PC-9 (cell line): ENCODE data around the gene CMTM3. TPM values are rescaled to one million over a fixed set of nuclear protein-coding genes. Genes with fewer than 3 reads are reported as not detected.
"Not testable (repeated sequence)": the region's sequence is repeated elsewhere in the genome, so short reads cannot be mapped to it uniquely, and the experiment has no call there.

ENCODE experiments used
- BruUV-seq: library from RNA; stranded (reverse); fragments of 400-500 nt; replicated peaks from 2 replicates; lab custom pipeline; 2021; lab: Mats Ljungman, UMichigan
- CTCF ChIA-PET: fragments of 300-600 bp; sonication (Branson Sonifier 250); formaldehyde crosslinking; loops from one replicate; lab custom pipeline; 2022; ENCODE audit warnings: antibody characterized with exemption; lab: Charles Lee
- POLR2A ChIA-PET: fragments of 300-600 bp; sonication (Branson Sonifier 250); formaldehyde crosslinking; loops from one replicate; lab custom pipeline; 2022; ENCODE audit warnings: antibody characterized with exemption; ENCODE audit not compliant: unreplicated experiment; lab: Charles Lee
- DNase-seq, 2 experiments: peaks; one replicate each; pipeline versions ENCODE4 v3.0.0 to v3.0.0-alpha.2; 2015 to 2022; ENCODE audit warnings: mixed read lengths in 1 of 2
- H2AFZ ChIP-seq: fragments of 200-600 bp; sonication (generic); 2 replicates; pipeline ENCODE4 v1.8.1; 2017; ENCODE audit warnings: antibody characterized with exemption
- H3F3A ChIP-seq: fragments of 200-600 bp; sonication (generic); 2 replicates; pipeline ENCODE4 v1.8.1; 2017; ENCODE audit warnings: antibody characterized with exemption, mild to moderate bottlenecking, low read depth; ENCODE audit not compliant: insufficient read depth
- H3K27ac ChIP-seq: fragments of 200-600 bp; sonication (generic); 2 replicates; pipeline ENCODE4 v1.6.1; 2016; ENCODE audit warnings: mixed run types
- H3K27me3 ChIP-seq: fragments of 200-600 bp; sonication (generic); 2 replicates; pipeline ENCODE4 v1.6.1; 2016; ENCODE audit warnings: low read depth, mixed run types; ENCODE audit not compliant: insufficient read depth
- H3K36me3 ChIP-seq: fragments of 200-600 bp; sonication (generic); 2 replicates; pipeline ENCODE4 v1.6.1; 2016; ENCODE audit warnings: low read depth, mixed run types
- H3K4me1 ChIP-seq: fragments of 200-600 bp; sonication (generic); replicated peaks from 2 replicates; pipeline ENCODE4 v1.6.1; 2016; ENCODE audit warnings: mixed run types; ENCODE audit not compliant: insufficient read depth
- H3K4me2 ChIP-seq: fragments of 200-600 bp; sonication (generic); 2 replicates; pipeline ENCODE4 v1.6.1; 2017; ENCODE audit warnings: mixed run types
- H3K4me3 ChIP-seq: fragments of 200-600 bp; sonication (generic); 2 replicates; pipeline ENCODE4 v1.6.1; 2016; ENCODE audit warnings: mixed run types
- H3K79me2 ChIP-seq: fragments of 200-600 bp; sonication (generic); 2 replicates; pipeline ENCODE4 v1.6.1; 2017; ENCODE audit warnings: low read depth, mixed run types
- H3K9me2 ChIP-seq: fragments of 200-600 bp; sonication (generic); 2 replicates; pipeline ENCODE4 v1.8.1; 2017; ENCODE audit warnings: mild to moderate bottlenecking; ENCODE audit not compliant: insufficient read depth
- H3K9me3 ChIP-seq: fragments of 200-600 bp; sonication (generic); 2 replicates; pipeline ENCODE4 v1.8.1; 2016; ENCODE audit warnings: low read depth; ENCODE audit not compliant: insufficient read depth
- H4K20me1 ChIP-seq: fragments of 200-600 bp; sonication (generic); 2 replicates; pipeline ENCODE4 v1.8.1; 2017; ENCODE audit not compliant: insufficient read depth
- CTCF ChIP-seq: fragments of 200-600 bp; sonication (generic); conservative IDR thresholded peaks from 2 replicates; pipeline ENCODE4 v1.6.1; 2017; ENCODE audit warnings: mixed run types, antibody characterized with exemption, mild to moderate bottlenecking, moderate library complexity
- EZH2 ChIP-seq: fragments of 200-600 bp; sonication (generic); IDR thresholded peaks from 2 replicates; pipeline ENCODE4 v1.8.0; 2017; ENCODE audit warnings: antibody characterized with exemption, low read depth
- intact Hi-C: fragments of 100-400 bp; cut with micrococcal nuclease; formaldehyde crosslinking; loops from one replicate; pipeline ENCODE4 v1.10.0; 2022; ENCODE audit not compliant: unreplicated experiment
- total RNA-seq: library from RNA; stranded (reverse); gene quantifications from 2 replicates; pipeline ENCODE4 v1.2.3, GENCODE V29; 2021

The CMTM3 gene
- total RNA-seq, 1 experiment from 2014 or later: 32.0 TPM

- Histone ChIP-seq H3K4me2 (no peak overlapping the region), H3K4me1 (peaks cover 31% of the 10 kb centered on the region), H3K36me3 (0 out of 2 replicates have a peak, but pooled peaks cover 6% of the 10 kb centered on the region), H2AFZ (no peak overlapping the region), H3K9me2 (no peaks in the 10 kb centered on the region), H3K9me3 (no peaks in the 10 kb centered on the region), H3K27me3 (no peaks in the 10 kb centered on the region), H3K4me3 (no peak overlapping the region), H4K20me1 (no peaks in the 10 kb centered on the region), H3F3A (peaks cover 30% of the 10 kb centered on the region), H3K79me2 (no peaks in the 10 kb centered on the region), H3K27ac (no peak overlapping the region)
- ChIA-PET POLR2A (no interaction called here), CTCF (no interaction called here)
- no peak for DNase-seq
- TF ChIP-seq CTCF (no peak), EZH2 (no peak)
- no TSS peak for BruUV-seq
- intact Hi-C loops: no loop called here
Observed at GRCh38 chr16:66621973-66622372, 17.5 kb downstream of the CMTM3 start.

GRCh38 chr16:66622863-66623262 is 18.4 kb downstream of the CMTM3 start:
- TF ChIP-seq EZH2 (no peak), CTCF (no peak)
- H2AFZ ChIP-seq: no peak overlapping the region
- BruUV-seq: no TSS peak
- H3K4me3 ChIP-seq: no peak overlapping the region
- POLR2A ChIA-PET: no interaction called here
- peaks cover 21% of the 10 kb centered on the region; the same call in 1 of the 2 replicates for H3F3A ChIP-seq
- no peaks in the 10 kb centered on the region for H3K36me3 ChIP-seq
- CTCF ChIA-PET: no interaction called here
- no peaks in the 10 kb centered on the region for H3K9me2 ChIP-seq
- peaks cover 23% of the 10 kb centered on the region for H3K4me1 ChIP-seq
- no peak overlapping the region for H3K4me2 ChIP-seq
- no peak for DNase-seq
- no peak overlapping the region for H3K27ac ChIP-seq
- no peaks in the 10 kb centered on the region for H3K79me2 ChIP-seq
- no peaks in the 10 kb centered on the region for H3K27me3 ChIP-seq
- intact Hi-C loops: no loop called here
- H4K20me1 ChIP-seq: no peaks in the 10 kb centered on the region
- no peaks in the 10 kb centered on the region for H3K9me3 ChIP-seq

- no peaks in the 10 kb centered on the region for H3K27me3 ChIP-seq
- no peak overlapping the region for H2AFZ ChIP-seq
- H3K27ac ChIP-seq: no peak overlapping the region
- peaks cover 14% of the 10 kb centered on the region for H3K4me1 ChIP-seq
- no peaks in the 10 kb centered on the region for H3K9me3 ChIP-seq
- CTCF ChIA-PET: no interaction called here
- TF ChIP-seq CTCF: no peak
- no peak for TF ChIP-seq EZH2
- DNase-seq: no peak
- no peak overlapping the region for H3K4me3 ChIP-seq
- H3K9me2 ChIP-seq: no peaks in the 10 kb centered on the region
- H4K20me1 ChIP-seq: no peaks in the 10 kb centered on the region
- POLR2A ChIA-PET: no interaction called here
- BruUV-seq: no TSS peak
- intact Hi-C loops: no loop called here
- peaks cover 14% of the 10 kb centered on the region; the same call in 1 of the 2 replicates for H3F3A ChIP-seq
- no peak overlapping the region for H3K4me2 ChIP-seq
- H3K79me2 ChIP-seq: no peaks in the 10 kb centered on the region
- H3K36me3 ChIP-seq: no peaks in the 10 kb centered on the region
Observed at GRCh38 chr16:66623755-66624154, 19.3 kb downstream of the CMTM3 start.

- BruUV-seq, H3K4me3 ChIP-seq, POLR2A ChIA-PET, H3K9me3 ChIP-seq, H3K9me2 ChIP-seq, H3K79me2 ChIP-seq, H4K20me1 ChIP-seq, H3F3A ChIP-seq, CTCF ChIA-PET, H3K27ac ChIP-seq, H3K4me2 ChIP-seq, H3K27me3 ChIP-seq, DNase-seq, H3K36me3 ChIP-seq, H2AFZ ChIP-seq, intact Hi-C loops, H3K4me1 ChIP-seq: not testable (repeated sequence)
Observed at GRCh38 chr16:66627611-66628378, 23.3 kb downstream of the CMTM3 start.
